Measurements from ENCODE around the gene OAF.
"Not testable (repeated sequence)": the region's sequence is repeated elsewhere in the genome, so short reads cannot be mapped to it uniquely, and the experiment has no call there.

The OAF gene

GRCh38 chr11:120240866-120241265 is 30.0 kb downstream of the OAF start:
- no peak for DNase-seq (ENCODE audit: low read depth, low spot score)

GRCh38 chr11:120241277-120241676 is 30.4 kb downstream of the OAF start:
- DNase-seq (ENCODE audit: low read depth, low spot score): no peak

GRCh38 chr11:120243221-120243620 is 32.4 kb downstream of the OAF start:
- no peak for DNase-seq (ENCODE audit: low read depth, low spot score)

GRCh38 chr11:120244476-120245365 is 33.9 kb downstream of the OAF start:
- no peak for DNase-seq (ENCODE audit: low read depth, low spot score)

- DNase-seq (ENCODE audit: low read depth, low spot score): no peak
Measured at GRCh38 chr11:120245434-120245833, 34.6 kb downstream of the OAF start.

- peak; percentile 57 for DNase-seq (ENCODE audit: low read depth, low spot score)
Measured at GRCh38 chr11:120248551-120249278, 37.9 kb downstream of the OAF start.

- DNase-seq (ENCODE audit: low read depth, low spot score): no peak
Measured at GRCh38 chr11:120249279-120250262, 38.7 kb downstream of the OAF start.

GRCh38 chr11:120253377-120253776 is 42.5 kb downstream of the OAF start:
- not testable (repeated sequence) for DNase-seq (ENCODE audit: low read depth, low spot score)

GRCh38 chr11:120254788-120255518 is 44.1 kb downstream of the OAF start:
- no peak for DNase-seq (ENCODE audit: low read depth, low spot score)

- DNase-seq (ENCODE audit: low read depth, low spot score): no peak
Measured at GRCh38 chr11:120255519-120255866, 44.7 kb downstream of the OAF start.

- DNase-seq (ENCODE audit: low read depth, low spot score): no peak
Measured at GRCh38 chr11:120256178-120256577, 45.3 kb downstream of the OAF start.

GRCh38 chr11:120256779-120257178 is 45.9 kb downstream of the OAF start:
- no peak for DNase-seq (ENCODE audit: low read depth, low spot score)

- no peak for DNase-seq (ENCODE audit: low read depth, low spot score)
Measured at GRCh38 chr11:120257346-120257745, 46.5 kb downstream of the OAF start.

GRCh38 chr11:120258661-120259060 is 47.8 kb downstream of the OAF start:
- no peak for DNase-seq (ENCODE audit: low read depth, low spot score)

GRCh38 chr11:120259241-120259640 is 48.4 kb downstream of the OAF start:
- no peak for DNase-seq (ENCODE audit: low read depth, low spot score)

GRCh38 chr11:120259988-120260565 is 49.2 kb downstream of the OAF start:
- no peak for DNase-seq (ENCODE audit: low read depth, low spot score)

- no peak for DNase-seq (ENCODE audit: low read depth, low spot score)
Measured at GRCh38 chr11:120260616-120261015, 49.8 kb downstream of the OAF start.

- no peak for DNase-seq (ENCODE audit: low read depth, low spot score)
Measured at GRCh38 chr11:120261321-120261720, 50.5 kb downstream of the OAF start.

- DNase-seq (ENCODE audit: low read depth, low spot score): no peak
Measured at GRCh38 chr11:120261931-120262330, 51.1 kb downstream of the OAF start.

- no peak for DNase-seq (ENCODE audit: low read depth, low spot score)
Measured at GRCh38 chr11:120267319-120267718, 56.5 kb downstream of the OAF start.

- DNase-seq (ENCODE audit: low read depth, low spot score): no peak
Measured at GRCh38 chr11:120268686-120269085, 57.9 kb downstream of the OAF start.

Measured in astrocyte of the hippocampus (primary cell).